SK-N-SH (cell line): ENCODE data around the gene MRRF.

Experiments used
- CHD2 ChIP-seq: fragments of 150-350 bp; IDR thresholded peaks from 2 replicates; pipeline ENCODE4 v1.6.1; 2018; ENCODE audit warnings: low read length; ENCODE audit not compliant: partially characterized antibody
- ELF1 ChIP-seq: IDR thresholded peaks from 2 replicates; pipeline ENCODE4 v1.4.0; 2012
- EZH2phosphoT487 ChIP-seq: fragments of 200-600 bp; sonication (generic); IDR thresholded peaks from 2 replicates; pipeline ENCODE4 v1.6.1; 2017; ENCODE audit warnings: low read depth, mixed run types, mild to moderate bottlenecking, antibody characterized with exemption, moderate library complexity, borderline replicate concordance
- JUND ChIP-seq: IDR thresholded peaks from 2 replicates; pipeline ENCODE4 v1.4.0; 2012
- POLR2AphosphoS5 ChIP-seq: IDR thresholded peaks from 2 replicates; pipeline ENCODE4 v1.6.1; 2012; ENCODE audit warnings: low read depth, low read length
- TAF1 ChIP-seq: IDR thresholded peaks from 2 replicates; pipeline ENCODE4 v1.6.1; 2012; ENCODE audit warnings: low read depth, mild to moderate bottlenecking, low read length, moderate library complexity, borderline replicate concordance
- TF ChIP-seq, protein P1 (sequence below): fragments of 200-600 bp; sonication (generic); IDR thresholded peaks from 2 replicates; pipeline ENCODE4 v1.6.1; 2017; ENCODE audit warnings: antibody characterized with exemption, mild to moderate bottlenecking, moderate library complexity
- TF ChIP-seq, protein P2 (sequence below): IDR thresholded peaks from 2 replicates; pipeline ENCODE4 v1.4.0; 2012; ENCODE audit warnings: low read depth
- TF ChIP-seq, protein P3 (sequence below): IDR thresholded peaks from 2 replicates; pipeline ENCODE4; 2012
- TF ChIP-seq, protein P4 (sequence below): IDR thresholded peaks from 2 replicates; pipeline ENCODE4 v1.6.1; 2012; ENCODE audit warnings: mild to moderate bottlenecking, low read depth, low read length, moderate library complexity

DNA sequence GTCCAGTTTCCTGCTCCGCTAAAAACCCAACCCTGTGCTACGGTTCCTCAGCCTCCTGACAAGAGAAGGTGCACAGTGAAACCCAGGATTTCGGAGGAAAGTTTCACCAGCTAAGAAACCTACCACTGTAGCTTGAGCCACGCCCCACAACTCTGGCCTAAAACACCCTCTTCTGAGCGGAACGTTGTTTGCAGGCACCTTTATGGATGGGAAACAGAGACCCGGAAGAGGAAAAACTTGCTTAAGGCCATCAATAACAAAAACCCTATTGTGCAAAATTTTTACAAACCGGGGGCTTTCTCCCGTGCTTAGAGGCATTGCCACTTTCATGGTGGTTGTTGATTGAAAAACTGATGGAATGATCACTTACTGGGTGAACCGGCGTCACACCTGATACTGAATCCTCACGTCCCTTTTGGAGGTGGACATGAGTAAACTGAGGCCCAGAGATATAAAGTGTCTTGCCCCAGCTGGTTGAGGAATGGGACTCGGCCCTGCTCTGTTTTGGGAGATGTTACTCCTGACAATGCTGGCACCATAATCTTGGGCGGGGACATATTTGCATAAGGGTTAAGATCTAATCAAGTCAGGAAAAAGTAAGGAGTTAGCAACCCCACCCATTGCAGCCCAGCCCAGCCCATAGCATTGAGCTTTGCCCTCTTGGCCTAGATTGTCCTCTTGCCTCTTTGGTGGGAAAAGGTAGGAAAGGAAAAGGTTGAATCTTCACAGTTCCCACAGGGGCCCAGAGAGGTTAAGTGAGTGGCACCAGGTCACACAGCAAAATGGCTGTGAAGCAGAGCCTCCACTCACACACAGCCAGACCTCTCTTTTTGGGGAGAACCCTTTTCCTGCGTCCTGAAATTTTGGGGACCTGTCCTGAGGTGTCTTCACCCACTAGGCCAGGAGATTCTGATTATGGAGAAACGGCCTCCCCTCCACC is 82.9 kb downstream of the MRRF start:
- TF ChIP-seq TAF1 (no peak), POLR2AphosphoS5 (no peak), ELF1 (no peak), JUND (no peak), EZH2phosphoT487 (no peak), CHD2 (no peak)
- TF ChIP-seq, protein P1, sequence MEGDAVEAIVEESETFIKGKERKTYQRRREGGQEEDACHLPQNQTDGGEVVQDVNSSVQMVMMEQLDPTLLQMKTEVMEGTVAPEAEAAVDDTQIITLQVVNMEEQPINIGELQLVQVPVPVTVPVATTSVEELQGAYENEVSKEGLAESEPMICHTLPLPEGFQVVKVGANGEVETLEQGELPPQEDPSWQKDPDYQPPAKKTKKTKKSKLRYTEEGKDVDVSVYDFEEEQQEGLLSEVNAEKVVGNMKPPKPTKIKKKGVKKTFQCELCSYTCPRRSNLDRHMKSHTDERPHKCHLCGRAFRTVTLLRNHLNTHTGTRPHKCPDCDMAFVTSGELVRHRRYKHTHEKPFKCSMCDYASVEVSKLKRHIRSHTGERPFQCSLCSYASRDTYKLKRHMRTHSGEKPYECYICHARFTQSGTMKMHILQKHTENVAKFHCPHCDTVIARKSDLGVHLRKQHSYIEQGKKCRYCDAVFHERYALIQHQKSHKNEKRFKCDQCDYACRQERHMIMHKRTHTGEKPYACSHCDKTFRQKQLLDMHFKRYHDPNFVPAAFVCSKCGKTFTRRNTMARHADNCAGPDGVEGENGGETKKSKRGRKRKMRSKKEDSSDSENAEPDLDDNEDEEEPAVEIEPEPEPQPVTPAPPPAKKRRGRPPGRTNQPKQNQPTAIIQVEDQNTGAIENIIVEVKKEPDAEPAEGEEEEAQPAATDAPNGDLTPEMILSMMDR = no peak
- TF ChIP-seq, protein P2, sequence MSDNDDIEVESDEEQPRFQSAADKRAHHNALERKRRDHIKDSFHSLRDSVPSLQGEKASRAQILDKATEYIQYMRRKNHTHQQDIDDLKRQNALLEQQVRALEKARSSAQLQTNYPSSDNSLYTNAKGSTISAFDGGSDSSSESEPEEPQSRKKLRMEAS = no peak
- TF ChIP-seq, protein P3, sequence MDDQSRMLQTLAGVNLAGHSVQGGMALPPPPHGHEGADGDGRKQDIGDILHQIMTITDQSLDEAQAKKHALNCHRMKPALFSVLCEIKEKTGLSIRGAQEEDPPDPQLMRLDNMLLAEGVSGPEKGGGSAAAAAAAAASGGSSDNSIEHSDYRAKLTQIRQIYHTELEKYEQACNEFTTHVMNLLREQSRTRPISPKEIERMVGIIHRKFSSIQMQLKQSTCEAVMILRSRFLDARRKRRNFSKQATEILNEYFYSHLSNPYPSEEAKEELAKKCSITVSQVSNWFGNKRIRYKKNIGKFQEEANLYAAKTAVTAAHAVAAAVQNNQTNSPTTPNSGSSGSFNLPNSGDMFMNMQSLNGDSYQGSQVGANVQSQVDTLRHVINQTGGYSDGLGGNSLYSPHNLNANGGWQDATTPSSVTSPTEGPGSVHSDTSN = no peak
- TF ChIP-seq, protein P4, sequence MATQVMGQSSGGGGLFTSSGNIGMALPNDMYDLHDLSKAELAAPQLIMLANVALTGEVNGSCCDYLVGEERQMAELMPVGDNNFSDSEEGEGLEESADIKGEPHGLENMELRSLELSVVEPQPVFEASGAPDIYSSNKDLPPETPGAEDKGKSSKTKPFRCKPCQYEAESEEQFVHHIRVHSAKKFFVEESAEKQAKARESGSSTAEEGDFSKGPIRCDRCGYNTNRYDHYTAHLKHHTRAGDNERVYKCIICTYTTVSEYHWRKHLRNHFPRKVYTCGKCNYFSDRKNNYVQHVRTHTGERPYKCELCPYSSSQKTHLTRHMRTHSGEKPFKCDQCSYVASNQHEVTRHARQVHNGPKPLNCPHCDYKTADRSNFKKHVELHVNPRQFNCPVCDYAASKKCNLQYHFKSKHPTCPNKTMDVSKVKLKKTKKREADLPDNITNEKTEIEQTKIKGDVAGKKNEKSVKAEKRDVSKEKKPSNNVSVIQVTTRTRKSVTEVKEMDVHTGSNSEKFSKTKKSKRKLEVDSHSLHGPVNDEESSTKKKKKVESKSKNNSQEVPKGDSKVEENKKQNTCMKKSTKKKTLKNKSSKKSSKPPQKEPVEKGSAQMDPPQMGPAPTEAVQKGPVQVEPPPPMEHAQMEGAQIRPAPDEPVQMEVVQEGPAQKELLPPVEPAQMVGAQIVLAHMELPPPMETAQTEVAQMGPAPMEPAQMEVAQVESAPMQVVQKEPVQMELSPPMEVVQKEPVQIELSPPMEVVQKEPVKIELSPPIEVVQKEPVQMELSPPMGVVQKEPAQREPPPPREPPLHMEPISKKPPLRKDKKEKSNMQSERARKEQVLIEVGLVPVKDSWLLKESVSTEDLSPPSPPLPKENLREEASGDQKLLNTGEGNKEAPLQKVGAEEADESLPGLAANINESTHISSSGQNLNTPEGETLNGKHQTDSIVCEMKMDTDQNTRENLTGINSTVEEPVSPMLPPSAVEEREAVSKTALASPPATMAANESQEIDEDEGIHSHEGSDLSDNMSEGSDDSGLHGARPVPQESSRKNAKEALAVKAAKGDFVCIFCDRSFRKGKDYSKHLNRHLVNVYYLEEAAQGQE = no peak
